Bone marrow (tissue), 2 donors: ENCODE results near the gene CCDC85C.

Experiments used
- DNase-seq, 2 donors: peaks; one replicate each; lab custom pipeline; 2025; lab: John Stamatoyannopoulos, UW

The CCDC85C gene

DNA sequence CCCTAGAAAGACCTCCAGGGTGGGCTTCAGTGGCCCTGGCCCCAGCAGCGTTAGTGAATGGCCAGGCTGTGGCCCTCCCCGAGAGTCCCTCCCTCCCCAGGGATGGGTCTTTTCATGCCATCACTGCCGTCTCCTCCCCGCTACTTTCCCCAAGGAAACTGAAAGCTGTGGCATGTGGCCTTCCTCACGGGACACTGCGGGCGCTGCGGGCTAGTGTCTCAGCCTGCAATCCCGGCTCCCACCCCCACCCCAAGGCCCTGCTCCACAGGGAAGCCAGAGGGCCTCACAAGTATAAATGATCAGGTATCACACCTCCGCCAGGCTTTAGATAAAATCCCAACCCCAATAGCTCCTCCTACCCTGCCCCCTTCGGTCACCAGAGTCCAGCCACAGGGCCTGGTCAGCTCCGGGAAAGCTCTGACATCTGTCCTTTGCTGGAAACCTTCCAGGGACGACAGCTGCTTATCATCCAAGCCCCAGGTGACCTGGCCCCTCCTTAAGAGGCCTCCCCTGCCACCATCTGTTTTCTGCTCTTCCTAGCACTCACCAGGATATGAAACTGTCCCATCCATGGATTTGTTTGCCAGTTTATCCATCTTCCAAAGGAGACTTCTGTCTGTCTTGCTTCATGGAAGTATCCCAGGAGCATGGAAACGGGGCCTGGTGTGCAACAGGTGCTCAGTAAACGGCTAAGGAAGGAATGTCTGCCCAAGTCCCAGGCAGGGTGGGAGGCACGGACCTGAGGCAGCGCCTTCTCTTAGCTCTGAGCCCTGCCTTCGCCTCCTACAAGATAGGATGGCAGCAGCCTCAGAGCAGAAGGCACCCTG lies 31.6 kb downstream of the CCDC85C start:
- no peak for DNase-seq

DNA sequence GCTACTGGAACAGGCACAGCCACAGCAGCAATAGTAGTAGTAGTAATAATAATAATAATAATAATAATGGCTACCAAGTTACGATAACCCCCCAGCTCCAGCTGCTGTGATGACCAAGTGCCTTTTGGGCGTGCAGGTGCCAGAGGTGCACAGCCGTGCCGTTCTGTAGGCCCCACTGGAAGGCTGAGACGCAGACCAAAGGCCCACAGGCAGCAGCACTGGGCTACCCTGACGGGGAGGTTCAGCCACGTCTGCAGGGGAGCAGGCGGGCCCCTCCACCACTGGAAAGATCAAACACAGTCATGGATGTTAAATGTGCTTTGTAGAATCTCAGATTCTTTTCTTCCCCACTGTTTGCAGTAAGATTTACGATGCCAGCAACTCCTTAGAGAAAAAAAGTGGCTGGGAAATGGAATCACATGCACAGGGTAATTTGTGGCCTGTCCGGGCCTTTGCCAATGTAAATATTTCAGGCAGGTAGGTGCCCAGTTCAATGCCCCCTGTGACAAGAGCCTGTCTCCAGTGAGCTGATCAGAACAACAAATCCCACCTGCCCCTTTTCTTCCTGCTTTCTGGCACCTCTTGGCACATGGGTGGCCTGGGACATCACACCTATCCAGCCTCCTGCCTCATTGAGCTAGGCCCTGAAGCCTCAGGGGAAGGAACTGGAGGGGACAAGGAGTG lies 32.6 kb downstream of the CCDC85C start:
- no peak for DNase-seq

DNA sequence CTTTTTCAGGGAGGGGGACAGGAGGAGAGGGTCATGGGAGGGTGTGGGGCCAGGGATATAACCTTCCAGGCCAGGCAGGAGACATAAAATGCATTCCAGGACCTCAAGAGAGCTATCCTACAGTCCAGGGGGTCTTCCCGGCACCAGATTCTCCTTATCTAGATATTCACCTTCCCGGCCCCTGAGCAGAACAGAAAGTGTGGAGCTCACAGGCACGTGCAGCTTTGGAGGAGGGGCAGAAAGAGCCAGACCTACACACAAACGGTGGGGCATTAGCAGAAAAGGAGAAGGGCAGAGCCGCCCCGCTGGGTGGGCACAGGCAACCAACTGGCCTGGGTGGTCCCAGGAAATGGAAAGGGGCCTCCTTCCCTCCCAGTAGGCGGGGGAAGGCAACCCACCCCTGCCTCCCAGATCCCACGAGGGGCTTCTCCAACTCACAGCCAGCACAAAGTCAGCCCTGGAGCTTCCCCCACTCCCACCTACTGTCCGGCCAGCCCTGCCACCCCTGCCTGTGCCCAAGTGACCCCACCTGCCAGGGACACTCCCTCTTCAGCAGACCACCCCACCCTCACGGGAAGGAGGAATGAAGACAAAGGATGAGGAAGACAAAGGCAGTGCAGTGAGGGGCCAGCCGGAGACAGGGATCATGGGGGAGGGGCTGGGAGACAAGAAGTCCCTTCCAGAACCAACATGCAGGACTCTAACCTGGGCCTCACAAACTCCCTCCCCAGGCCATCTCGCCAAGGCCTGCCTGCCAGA lies 33.3 kb downstream of the CCDC85C start:
- no peak for DNase-seq

DNA sequence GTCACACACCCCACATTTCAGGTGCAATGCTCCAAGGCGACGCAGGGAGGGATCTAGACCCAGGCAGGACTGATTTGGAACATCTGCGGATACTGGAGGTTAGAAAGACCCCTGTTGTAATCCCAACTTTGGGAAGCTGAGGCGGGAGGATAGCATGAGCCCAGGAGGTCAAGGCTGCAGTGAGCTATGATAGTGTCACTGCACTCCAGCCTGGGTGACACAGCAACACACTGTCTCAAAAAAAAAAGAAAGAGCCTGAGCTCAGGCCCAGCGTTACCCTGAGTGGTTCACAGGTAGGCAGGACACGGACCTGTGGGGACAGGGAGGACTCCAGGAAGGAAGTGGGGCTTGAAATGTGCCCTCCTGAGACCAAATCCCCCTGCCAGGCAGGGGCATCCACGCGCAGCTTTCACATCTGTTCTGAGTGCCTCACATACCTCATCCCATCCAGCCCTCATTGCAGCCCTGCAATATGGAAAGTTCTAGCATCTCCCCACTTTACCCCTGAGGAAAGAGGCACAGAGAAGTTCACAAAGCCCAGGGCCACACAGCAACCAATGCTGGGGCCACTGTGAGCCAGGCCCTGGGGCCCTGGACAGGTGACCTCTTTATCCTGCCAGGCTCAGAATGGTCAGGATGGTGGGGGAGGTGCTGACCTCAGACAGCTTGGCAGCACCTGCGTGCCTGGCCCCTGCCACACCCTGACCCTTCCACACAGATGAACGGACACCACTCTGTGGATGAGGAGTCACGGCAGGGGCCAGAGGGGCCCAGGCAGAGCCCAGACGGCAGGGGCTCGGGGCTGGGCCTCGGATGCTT lies 34.1 kb downstream of the CCDC85C start:
- DNase-seq, result no peak

DNA sequence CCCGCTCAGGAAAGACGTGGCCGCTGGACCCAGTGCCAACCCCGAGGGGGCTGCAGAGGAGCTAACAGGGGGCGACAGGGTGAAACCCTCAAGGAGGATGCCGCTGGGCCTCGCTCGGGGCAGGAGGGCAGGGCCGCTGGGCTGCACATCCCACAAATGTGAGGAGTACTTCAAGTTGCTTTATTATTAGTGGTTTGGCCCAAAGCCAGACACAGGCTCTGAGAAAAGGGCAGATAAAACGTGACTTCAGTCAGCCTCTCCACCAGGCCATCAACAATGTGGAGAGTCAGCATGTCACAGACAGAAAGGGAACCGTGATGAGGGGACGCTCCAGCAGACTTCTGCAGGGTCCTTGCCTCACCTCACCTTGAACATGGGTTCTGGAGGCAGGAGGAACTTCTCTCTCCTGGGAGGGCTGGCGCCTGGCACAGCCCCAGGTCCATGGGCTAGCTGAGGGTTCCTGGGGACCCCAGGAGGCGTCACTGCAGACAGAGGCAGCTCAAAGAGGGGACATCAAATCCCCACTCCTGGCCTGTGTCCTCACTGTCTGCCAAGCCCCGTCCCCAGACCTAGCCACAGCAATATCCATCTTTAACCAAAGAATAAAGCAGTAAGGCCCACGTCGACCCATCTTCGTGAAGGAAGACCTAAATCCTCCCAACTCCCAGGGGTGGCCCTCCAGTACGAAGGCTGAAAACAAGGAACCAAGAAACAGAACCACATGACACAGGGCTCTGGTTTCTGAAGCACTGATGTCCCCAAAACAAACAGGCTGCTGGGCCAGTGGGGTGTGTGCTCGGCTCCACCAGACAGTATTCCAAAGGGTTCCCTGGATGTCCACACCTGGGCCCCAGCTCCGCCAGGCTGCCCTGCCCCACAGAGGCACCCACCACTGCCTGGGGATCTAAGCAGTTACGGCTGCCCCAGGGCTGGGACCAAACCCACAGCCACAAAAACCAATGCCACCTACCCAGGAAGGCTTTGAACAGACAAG lies 35.1 kb downstream of the CCDC85C start:
- no peak for DNase-seq

DNA sequence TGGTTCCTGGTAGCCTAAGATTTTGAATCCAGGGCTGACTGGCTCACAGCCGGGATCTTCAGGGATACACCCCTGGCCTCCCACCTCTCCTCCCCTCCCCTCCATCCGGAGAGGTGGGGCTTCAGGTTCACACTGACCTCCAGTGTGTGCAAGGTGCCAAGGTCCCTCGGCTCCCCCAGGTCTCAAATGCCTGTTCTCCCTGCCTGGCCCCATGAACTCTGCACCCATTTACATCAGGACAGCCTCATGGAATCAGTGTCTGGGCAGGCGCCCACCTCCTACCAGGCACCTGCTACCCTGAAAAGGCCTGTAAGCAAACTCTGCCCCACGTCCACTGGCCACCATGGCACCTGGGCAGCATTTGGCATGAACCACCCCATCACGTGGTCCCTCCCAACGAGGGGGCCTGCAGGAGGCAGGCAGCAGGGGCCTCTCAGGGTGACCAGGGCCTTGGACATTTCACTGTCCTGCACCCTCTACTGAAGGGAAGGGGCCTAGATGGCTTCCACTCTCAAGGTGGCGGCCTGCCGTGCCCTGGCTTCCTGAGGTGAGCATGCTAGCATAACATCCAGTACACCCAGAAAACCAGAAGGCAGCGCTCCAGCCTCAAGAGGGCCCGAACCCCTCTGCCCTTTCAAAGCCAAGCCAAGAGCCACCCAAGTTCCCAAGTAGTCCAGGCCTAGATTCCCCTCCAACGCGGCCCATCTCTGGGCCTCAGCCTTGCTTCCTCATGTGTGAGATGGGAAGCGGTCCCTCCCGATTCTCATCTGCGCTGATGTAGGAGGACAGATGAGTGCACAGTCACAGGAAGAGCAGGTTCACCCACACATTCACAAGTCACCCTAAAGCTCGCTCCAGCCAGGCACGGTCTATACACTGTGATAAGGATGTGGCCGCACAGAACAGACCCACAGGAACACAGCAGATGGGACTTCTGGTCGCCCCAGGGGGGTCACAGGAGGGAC lies 37.3 kb downstream of the CCDC85C start:
- DNase-seq, result no peak

DNA sequence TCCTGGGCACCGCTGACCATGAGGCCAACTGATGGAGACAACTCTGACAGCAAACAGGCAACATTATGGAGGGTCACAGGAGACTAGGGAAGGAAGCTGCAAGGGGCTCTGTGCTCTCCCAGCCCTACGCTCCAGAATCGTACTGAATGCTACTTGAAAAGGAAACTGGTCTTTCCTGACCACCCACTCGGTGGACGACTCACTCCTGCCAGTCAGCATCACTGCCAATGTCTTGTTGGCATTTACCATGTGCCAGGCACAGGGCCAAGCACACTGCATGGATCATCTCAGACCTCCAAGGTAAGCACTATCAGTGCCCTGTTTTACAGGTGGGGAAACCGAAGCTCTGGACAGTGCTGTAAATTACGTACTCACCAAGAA lies 38.0 kb downstream of the CCDC85C start:
- no peak for DNase-seq

DNA sequence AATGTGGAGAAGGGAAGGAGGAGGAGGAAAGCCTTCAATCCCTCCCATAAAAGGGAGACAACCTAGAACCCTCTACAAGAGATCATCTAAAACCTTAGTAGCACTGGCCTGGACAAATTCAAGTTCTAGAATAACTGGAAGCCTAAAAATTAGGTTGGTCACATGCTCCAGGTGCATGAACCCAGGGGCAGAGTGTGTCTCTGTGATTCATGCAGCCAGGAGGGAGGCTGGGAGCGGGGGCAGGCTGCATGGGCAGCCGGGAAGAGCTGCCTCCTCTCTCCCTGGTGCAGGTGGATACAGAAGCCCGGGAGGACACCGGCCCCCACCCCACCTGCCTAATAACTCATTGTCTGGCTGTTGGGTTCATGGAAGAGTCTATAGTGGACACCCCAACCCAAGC lies 38.6 kb downstream of the CCDC85C start:
- DNase-seq, result no peak

DNA sequence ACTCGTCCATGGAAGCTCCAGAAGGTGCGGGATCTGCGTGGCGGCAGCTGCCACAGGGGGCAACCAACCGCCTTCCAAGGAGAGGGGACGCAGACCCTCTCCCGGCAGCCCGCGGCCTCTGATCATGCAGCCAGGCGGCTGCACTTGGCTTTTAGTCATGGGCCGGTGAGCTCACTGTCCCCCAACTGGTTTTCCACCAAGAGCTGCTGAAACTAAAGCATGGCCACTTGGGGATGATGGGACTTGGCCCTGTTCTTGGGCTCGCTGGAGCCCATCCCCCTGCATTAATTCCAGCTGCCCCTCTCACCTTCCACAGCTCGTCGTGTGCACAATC lies 39.1 kb downstream of the CCDC85C start:
- DNase-seq, result no peak

DNA sequence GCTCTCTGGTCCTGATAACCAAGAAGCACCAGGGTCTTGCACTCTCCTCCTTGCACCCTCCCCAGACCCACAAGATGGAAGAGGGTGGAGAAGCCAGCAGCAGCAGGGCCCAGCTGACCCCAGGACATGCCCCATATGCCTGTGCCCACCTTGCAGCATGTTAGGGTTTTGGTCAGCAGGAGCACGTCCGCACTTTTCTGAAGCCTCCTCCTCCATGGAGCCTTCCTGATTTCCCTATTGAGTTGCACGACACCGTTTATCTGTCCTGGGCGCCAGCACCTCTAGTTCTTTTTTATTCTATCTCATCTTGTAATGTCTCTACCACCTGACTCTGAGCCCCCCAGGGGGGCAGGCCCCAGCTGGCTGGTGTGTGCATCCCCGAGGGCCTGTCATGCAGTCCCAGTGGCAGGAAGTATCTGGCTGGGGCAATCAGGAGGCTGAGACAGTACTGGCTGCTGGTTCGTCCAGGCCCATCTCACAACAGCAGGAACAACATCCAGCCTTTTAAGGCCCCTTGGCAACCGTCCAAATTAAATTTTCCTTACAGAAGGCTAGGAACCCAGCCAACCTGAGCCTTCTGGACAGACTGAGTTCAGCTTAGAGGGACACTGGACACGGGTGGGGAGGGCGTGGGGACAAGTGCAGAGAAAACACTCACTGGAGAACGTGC lies 39.6 kb downstream of the CCDC85C start:
- no peak for DNase-seq

DNA sequence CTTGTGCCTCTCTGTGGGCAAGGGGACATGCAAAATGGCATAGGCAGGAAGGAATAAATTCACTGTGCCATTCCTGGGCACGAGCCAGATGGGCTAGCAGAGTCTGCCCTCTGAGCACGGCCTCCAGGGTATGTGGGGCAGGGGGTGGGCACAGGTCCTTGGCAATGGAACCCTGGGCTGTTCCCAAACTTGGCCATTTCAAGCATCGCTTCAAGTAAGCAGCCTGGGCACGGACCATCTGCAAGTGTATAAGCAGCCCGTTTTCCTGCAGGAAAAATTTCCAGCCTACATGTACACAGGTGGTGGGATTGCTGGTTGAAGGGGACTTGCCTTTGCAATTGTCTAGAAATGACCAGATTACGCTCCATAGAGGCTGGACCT lies 40.3 kb downstream of the CCDC85C start:
- DNase-seq, result no peak

DNA sequence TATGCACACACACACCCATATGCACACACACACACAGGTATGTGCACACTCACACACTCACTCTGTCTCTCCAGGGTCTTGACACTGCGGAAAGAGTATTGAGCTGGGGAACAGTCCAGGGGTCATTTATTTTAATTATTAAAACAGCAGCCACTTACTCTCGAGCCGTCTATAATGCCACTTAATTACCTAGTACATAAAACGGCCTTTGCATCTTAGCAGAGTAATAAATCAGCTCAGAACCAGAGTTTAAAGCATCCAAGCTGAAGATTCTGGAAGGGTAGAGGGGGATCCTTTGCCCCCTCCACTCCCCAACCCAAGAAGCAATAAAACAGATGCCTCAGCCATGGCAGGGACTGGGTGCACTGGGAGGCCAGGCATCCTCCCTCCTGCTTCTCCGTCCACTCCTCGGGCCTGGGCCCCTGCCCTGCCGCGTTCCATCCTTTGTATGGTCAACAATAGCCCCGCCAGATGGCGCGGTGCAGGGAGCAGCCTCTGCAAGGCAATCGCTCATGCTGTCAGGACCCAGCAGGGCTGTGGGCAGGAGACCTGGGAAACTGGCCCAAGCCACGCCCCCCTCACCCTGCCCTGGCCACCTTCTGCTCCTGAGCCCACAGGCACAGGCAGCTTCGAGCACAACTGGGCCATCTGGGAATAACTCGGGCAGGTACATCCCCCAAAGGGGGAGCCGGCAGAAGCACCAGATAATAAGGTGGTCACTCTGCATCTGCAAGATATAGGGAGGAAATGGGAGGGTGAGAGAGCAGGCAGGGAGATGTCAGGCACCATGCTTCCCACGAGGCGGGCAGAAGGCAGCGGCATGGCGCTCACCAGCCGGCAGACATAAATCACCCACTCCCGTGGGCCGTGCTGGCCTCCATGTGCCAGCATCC lies 40.9 kb downstream of the CCDC85C start:
- no peak for DNase-seq

DNA sequence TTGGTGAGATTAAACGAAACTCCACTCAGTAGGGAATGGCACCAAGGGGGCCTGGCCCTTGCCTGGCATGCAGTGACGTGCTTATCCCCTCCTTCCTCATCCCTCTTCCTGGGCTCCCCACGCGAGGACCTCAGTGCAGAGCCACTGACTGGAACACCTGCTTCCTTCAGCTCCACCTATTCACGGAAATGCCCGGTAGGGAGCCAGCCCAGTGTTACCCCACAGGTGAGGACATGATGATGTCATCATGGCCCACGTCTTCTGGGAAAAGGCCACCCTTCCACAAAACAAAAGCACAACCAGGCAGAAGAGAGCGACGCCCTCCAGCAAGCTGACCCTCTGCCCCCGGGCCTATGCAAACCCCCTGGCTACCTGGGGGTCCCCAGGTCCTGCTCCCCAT lies 42.1 kb downstream of the CCDC85C start:
- no peak for DNase-seq

DNA sequence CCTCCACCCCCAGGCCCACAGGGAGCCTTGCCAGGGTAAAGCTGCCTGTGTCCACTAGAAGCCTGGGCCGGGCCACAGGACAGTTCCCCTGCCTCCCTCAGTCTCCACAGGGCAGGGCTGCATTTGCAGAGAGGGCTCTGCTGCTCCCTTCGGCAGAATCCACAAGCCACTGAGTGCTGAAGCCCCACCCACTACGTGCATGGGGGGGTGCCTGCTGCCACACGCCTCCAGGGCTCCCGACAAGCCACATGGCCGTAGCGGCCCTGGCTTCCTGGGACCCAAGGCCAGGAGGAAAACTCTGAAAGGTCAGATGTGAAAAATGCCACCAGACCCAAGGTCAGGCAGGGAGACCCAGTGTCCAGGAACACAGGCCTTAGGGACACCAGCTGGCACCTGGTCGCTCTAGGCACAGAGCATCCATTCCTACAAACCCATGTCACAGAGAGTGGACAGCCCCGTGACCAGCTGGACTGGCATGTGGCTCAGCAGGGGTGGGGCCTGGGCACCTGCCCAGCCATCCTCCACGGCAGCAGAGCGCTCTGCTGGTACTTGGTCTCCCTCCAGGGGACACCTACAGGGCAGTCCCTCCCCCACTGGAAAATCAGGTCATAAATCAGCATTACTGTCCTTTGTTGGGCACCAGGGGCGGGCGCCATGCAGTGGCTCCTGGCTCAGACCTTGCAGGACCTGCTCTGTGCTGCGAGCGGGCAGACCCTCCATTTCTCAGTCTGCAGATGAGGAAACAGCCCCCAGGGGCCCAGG lies 42.9 kb downstream of the CCDC85C start:
- DNase-seq, result no peak

DNA sequence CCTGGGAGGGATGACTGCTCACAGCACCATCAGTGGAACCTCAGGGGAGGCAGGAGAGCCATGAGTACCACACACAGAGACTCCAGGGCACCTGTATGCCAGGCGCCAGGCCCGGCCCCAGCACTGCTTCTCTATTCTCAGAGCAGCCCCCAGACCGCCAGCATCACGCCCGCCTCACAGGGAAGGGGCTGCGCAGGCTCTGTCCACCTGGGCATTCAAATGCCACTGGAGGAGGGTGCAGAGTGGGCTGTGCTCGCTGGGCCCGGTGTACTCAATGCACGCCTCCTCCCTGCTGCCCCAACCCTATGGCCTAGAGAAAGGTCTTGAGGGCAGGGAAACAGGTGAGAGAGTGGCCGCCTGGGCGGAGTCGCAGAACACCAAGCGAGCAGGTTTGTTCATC lies 43.6 kb downstream of the CCDC85C start:
- DNase-seq, result no peak

DNA sequence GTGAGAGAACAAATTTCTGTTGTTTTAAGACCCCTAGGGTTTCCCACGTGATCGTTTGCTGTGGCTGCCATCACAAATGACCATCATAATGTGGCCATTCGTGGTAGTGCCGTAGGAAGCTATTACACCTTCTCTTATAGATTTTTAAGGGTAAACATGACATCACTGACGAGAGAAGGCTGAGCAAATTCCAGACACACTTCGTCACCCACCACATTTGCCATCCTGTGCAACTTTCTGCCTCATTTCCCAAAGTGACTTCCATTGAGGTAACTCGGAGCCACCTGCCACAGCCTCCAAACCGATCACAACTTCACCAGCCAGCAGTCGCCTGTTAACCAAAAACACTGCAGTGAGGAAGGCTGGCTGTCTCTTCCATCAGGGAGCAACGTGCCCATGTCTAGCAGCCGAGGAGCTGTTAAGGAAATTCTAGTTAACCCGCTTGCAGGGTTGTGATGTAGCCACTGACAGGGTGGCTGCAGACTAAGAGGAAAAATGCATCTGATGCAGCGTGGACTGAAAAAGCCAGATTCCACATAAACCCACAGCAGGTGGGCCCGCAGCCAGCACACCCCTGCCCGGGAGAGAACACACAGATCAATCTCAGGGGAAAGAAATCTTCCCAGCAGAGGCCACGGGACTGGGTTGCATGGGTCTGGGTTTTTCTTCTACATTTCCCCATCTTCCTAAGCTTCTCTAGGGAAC lies 44.6 kb downstream of the CCDC85C start:
- no peak for DNase-seq
